Epithelial cell of proximal tubule (primary cell): ENCODE data around the gene TNIK. TPM values are rescaled to one million over a fixed set of nuclear protein-coding genes. Genes with fewer than 3 reads are reported as not detected.

Experiments
- DNase-seq: peaks from one replicate; pipeline ENCODE4 v3.0.0-alpha.2; 2011; ENCODE audit warnings: low read depth
- H3K4me3 ChIP-seq: 2 replicates; pipeline ENCODE4 v1.5.1; 2011; ENCODE audit warnings: low read depth, mild to moderate bottlenecking, low read length
- total RNA-seq: library from RNA; depleted of rRNA; stranded (reverse); fragments of >200 nt; gene quantifications from 2 replicates; pipeline ENCODE4 v1.2.3, GENCODE V29; 2015
- TF ChIP-seq, protein P1 (sequence below): conservative IDR thresholded peaks from 2 replicates; pipeline ENCODE4 v1.5.1; 2012; ENCODE audit warnings: low read depth, mild to moderate bottlenecking, low read length

TNIK gene
- total RNA-seq, 1 donor from 2014 or later: 11.8 TPM

DNA sequence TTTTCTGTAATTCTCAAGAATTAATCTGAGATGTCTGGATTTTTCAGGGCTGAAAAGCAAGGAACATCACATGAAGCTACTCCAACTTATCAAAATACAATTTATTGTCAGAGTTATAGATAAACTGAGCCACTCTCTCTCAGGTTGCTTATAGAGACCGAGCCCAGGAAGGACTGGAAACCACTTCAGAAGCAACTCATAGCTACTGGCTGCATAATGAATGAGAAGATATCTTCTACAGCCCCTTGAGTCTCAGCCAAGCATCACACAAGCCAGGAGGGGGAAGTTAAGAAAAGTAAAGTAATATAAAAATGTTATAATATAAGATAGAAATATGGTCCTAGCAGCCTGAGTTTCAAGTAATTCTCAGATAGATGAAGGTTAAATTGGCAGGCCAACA, 186.0 kb downstream of the TNIK start:
- no peak for DNase-seq
- no peak overlapping the region for H3K4me3 ChIP-seq
- TF ChIP-seq, protein P1, sequence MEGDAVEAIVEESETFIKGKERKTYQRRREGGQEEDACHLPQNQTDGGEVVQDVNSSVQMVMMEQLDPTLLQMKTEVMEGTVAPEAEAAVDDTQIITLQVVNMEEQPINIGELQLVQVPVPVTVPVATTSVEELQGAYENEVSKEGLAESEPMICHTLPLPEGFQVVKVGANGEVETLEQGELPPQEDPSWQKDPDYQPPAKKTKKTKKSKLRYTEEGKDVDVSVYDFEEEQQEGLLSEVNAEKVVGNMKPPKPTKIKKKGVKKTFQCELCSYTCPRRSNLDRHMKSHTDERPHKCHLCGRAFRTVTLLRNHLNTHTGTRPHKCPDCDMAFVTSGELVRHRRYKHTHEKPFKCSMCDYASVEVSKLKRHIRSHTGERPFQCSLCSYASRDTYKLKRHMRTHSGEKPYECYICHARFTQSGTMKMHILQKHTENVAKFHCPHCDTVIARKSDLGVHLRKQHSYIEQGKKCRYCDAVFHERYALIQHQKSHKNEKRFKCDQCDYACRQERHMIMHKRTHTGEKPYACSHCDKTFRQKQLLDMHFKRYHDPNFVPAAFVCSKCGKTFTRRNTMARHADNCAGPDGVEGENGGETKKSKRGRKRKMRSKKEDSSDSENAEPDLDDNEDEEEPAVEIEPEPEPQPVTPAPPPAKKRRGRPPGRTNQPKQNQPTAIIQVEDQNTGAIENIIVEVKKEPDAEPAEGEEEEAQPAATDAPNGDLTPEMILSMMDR: no peak

DNA sequence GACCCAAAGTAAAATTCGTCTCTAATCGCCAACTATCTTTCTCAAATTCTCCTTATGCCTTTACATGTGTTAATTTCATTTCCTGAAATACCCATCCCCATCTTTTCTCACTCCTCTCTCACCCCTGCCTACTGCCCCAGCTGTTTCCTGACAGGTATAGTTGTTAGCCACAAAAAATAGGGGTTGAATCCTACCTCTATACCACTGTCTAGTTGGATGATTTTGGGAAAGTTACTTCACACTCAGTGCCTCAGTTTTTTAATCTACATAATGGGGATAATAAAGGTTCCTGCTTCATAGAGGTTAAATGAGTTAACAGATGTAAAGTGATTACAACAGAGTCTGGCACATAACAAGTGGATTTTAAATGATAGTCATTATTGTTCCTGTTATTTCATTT, 189.7 kb downstream of the TNIK start:
- H3K4me3 ChIP-seq: no peak overlapping the region
- TF ChIP-seq, protein P1: no peak
- DNase-seq: no peak

GRCh38 chr3:171269542-171269941, 190.7 kb downstream of the TNIK start:
- H3K4me3 ChIP-seq: no peak overlapping the region
- TF ChIP-seq, protein P1: no peak
- DNase-seq: no peak

- TF ChIP-seq, protein P1: no peak
- no peak for DNase-seq
- H3K4me3 ChIP-seq: no peak overlapping the region
These were observed 191.5 kb downstream of the TNIK start for GRCh38 chr3:171268677-171269076.

DNA sequence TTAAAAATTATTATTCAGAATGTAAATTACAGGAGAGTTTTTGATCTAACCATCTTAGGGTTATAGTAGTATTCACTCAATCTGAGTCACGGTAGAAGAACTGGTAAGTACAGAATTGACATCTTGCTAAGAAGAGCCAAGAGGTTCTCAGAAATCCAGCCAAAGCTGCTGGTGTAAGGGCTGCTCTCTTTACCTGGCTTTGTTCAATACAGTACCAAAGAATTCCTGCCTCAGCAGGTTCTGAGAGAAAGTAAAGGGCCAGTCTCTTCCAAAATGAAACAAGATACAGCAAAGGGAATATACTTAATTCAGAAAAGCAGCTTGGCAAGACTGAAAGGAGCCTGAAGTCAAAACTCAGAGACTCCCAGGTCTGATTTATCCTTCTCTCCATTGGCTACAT, 193.1 kb downstream of the TNIK start:
- no peak for DNase-seq
- TF ChIP-seq, protein P1: no peak
- H3K4me3 ChIP-seq: no peak overlapping the region

DNA sequence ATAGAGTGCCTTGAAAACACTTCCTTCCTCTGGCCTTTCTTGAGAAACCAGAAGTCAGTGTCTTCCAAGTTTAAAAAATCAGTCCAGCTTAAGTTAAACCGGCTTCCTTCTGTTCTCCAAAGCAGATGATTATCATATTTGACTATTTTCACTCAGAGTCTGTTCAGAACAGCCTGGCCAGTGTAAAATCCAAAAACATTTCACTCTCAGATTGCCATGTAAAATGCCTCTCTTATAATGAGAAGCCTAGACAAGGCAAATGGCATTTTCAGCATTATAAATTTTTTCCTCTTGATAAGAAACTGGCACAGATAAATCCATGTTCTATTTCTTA, 193.5 kb downstream of the TNIK start:
- TF ChIP-seq, protein P1: no peak
- no peak for DNase-seq
- H3K4me3 ChIP-seq: no peak overlapping the region

- no peak overlapping the region for H3K4me3 ChIP-seq
- TF ChIP-seq, protein P1: no peak
- DNase-seq: no peak
These were observed 194.0 kb downstream of the TNIK start for GRCh38 chr3:171266034-171266739.
